WTC11 (cell line): Measurements from ENCODE around the gene SHQ1. TPM values are rescaled to one million over a fixed set of nuclear protein-coding genes. Genes with fewer than 3 reads are reported as not detected.

ENCODE experiments used
- ATAC-seq: fragments of 200-7000 bp; cut with Tn5 transposase; 2 replicates; pipeline ENCODE4 v1.10.0; 2021; ENCODE audit warnings: mild to moderate bottlenecking, moderate library complexity
- CTCF ChIA-PET: fragments of 300-600 bp; sonication (Branson Sonifier 250); formaldehyde crosslinking; loops from one replicate; lab custom pipeline; 2021; ENCODE audit warnings: antibody characterized with exemption; lab: Charles Lee
- POLR2A ChIA-PET: fragments of 350-600 bp; sonication (Branson Sonifier 250); formaldehyde crosslinking; loops from one replicate; lab custom pipeline; 2021; ENCODE audit warnings: antibody characterized with exemption; lab: Charles Lee
- DNase-seq: peaks from one replicate; pipeline ENCODE4 v3.0.0; 2021; ENCODE audit warnings: low spot score
- H3K27ac Mint-ChIP-seq: 2 replicates; pipeline ENCODE4 v1.8.0; 2021; ENCODE audit warnings: mixed read lengths
- H3K27me3 Mint-ChIP-seq: 2 replicates; pipeline ENCODE4 v1.8.0; 2021; ENCODE audit warnings: low read depth, mild to moderate bottlenecking, moderate library complexity, mixed read lengths
- H3K36me3 Mint-ChIP-seq: 2 replicates; pipeline ENCODE4 v1.8.0; 2021; ENCODE audit warnings: mixed read lengths
- H3K4me1 Mint-ChIP-seq: 2 replicates; pipeline ENCODE4 v1.8.0; 2022; ENCODE audit warnings: mixed read lengths
- H3K4me3 Mint-ChIP-seq: 2 replicates; pipeline ENCODE4 v1.8.0; 2021; ENCODE audit warnings: mild to moderate bottlenecking, moderate library complexity, mixed read lengths
- H3K9me3 Mint-ChIP-seq: 2 replicates; pipeline ENCODE4 v1.8.0; 2021; ENCODE audit warnings: mixed read lengths
- CREB1 ChIP-seq: sonication (generic); formaldehyde crosslinking; IDR thresholded peaks from 2 replicates; pipeline ENCODE4 v1.8.0; 2023; ENCODE audit warnings: mild to moderate bottlenecking, missing genetic modification reagents
- FOXK1 ChIP-seq: sonication (generic); formaldehyde crosslinking; IDR thresholded peaks from 2 replicates; pipeline ENCODE4 v1.8.0; 2022; ENCODE audit warnings: mild to moderate bottlenecking, moderate library complexity, missing genetic modification reagents
- GABPB1 ChIP-seq: sonication (generic); formaldehyde crosslinking; IDR thresholded peaks from 2 replicates; pipeline ENCODE4 v1.8.1; 2023; ENCODE audit warnings: mild to moderate bottlenecking, missing genetic modification reagents
- IRF2 ChIP-seq: sonication (generic); formaldehyde crosslinking; IDR thresholded peaks from 2 replicates; pipeline ENCODE4 v1.8.0; 2022; ENCODE audit warnings: low read depth, missing genetic modification reagents, borderline replicate concordance
- MXD4 ChIP-seq: fragments of 250-450 bp; sonication (Bioruptor Pico); IDR thresholded peaks from 2 replicates; pipeline ENCODE4 v1.8.0; 2021; ENCODE audit warnings: mild to moderate bottlenecking, moderate library complexity, borderline replicate concordance
- NR1H2 ChIP-seq: sonication (generic); formaldehyde crosslinking; IDR thresholded peaks from 2 replicates; pipeline ENCODE4 v1.9.0; 2021; ENCODE audit warnings: mild to moderate bottlenecking, moderate library complexity, missing genetic modification reagents
- NR2C2 ChIP-seq: sonication (generic); formaldehyde crosslinking; IDR thresholded peaks from 2 replicates; pipeline ENCODE4 v1.8.0; 2022; ENCODE audit warnings: mild to moderate bottlenecking, missing genetic modification reagents
- TEAD1 ChIP-seq: sonication (generic); formaldehyde crosslinking; IDR thresholded peaks from 2 replicates; pipeline ENCODE4 v1.8.0; 2022; ENCODE audit warnings: mild to moderate bottlenecking, missing genetic modification reagents
- ZNF317 ChIP-seq: sonication (generic); formaldehyde crosslinking; IDR thresholded peaks from 2 replicates; pipeline ENCODE4 v1.8.1; 2023; ENCODE audit warnings: low read depth, mild to moderate bottlenecking, moderate library complexity, missing genetic modification reagents, borderline replicate concordance
- ZNF396 ChIP-seq: fragments of 250-450 bp; sonication (Bioruptor Pico); IDR thresholded peaks from 2 replicates; pipeline ENCODE4 v1.8.0; 2021; ENCODE audit warnings: mild to moderate bottlenecking, moderate library complexity, borderline replicate concordance
- ZNF671 ChIP-seq: fragments of 250-450 bp; sonication (Bioruptor Pico); IDR thresholded peaks from 2 replicates; pipeline ENCODE4 v1.8.0; 2021; ENCODE audit warnings: mild to moderate bottlenecking
- total RNA-seq: library from RNA; stranded (reverse); gene quantifications from 3 replicates; pipeline ENCODE4 v1.2.3, GENCODE V29; 2021
- TF ChIP-seq, protein P1 (sequence below): sonication (generic); formaldehyde crosslinking; conservative IDR thresholded peaks from 2 replicates; pipeline ENCODE4 v1.8.1; 2023; ENCODE audit warnings: mild to moderate bottlenecking, low read depth, missing genetic modification reagents, moderate library complexity
- TF ChIP-seq, protein P2 (sequence below): sonication (generic); formaldehyde crosslinking; IDR thresholded peaks from 2 replicates; pipeline ENCODE4 v1.8.0; 2022; ENCODE audit warnings: mild to moderate bottlenecking, missing genetic modification reagents
- TF ChIP-seq, protein P3 (sequence below): sonication (generic); formaldehyde crosslinking; IDR thresholded peaks from 2 replicates; pipeline ENCODE4 v1.8.0; 2022; ENCODE audit warnings: mild to moderate bottlenecking, missing genetic modification reagents
- TF ChIP-seq, protein P4 (sequence below): fragments of 250-450 bp; sonication (Bioruptor Pico); IDR thresholded peaks from 2 replicates; pipeline ENCODE4 v1.9.0; 2021; ENCODE audit warnings: mild to moderate bottlenecking
- TF ChIP-seq, protein P5 (sequence below): fragments of 250-450 bp; sonication (Bioruptor Pico); IDR thresholded peaks from 2 replicates; pipeline ENCODE4 v1.8.0; 2021; ENCODE audit warnings: mild to moderate bottlenecking
- TF ChIP-seq, protein P6 (sequence below): fragments of 250-450 bp; sonication (Bioruptor Pico); IDR thresholded peaks from 2 replicates; pipeline ENCODE4 v1.9.0; 2021; ENCODE audit warnings: mild to moderate bottlenecking
- TF ChIP-seq, protein P7 (sequence below): sonication (generic); formaldehyde crosslinking; IDR thresholded peaks from 2 replicates; pipeline ENCODE4 v1.8.1; 2023; ENCODE audit warnings: mild to moderate bottlenecking, missing genetic modification reagents
- TF ChIP-seq, protein P8 (sequence below): fragments of 250-450 bp; sonication (Bioruptor Pico); conservative IDR thresholded peaks from 2 replicates; pipeline ENCODE4 v1.9.0; 2021; ENCODE audit warnings: mild to moderate bottlenecking

The SHQ1 gene
- total RNA-seq, 1 experiment from 2014 or later, result 29.1 TPM

DNA sequence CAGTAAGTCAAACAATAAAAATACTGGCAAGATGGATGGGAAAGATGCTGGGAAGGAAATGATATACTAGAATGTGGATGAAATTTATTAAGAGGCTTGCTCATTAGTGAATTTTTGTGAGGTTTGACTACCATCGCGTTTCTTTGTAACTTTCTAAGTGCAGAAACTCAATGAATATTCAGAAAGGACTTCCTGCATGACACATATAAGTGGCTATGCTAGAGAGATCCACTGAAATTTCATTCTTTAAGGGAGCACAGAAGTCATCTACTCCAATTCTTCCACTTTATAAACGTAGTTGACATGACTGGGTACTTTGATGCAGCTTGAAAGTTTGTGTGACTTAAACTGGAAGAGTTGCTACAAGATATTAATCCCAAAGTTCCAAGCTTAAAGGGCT is 88.0 kb downstream of the SHQ1 start:
- no peak overlapping the region for H3K4me3 Mint-ChIP-seq
- DNase-seq (no peak), ATAC-seq (no peak)
- H3K36me3 Mint-ChIP-seq, result no peaks in the 10 kb centered on the region
- no peaks in the 10 kb centered on the region for H3K27me3 Mint-ChIP-seq
- H3K9me3 Mint-ChIP-seq, result no peaks in the 10 kb centered on the region
- H3K4me1 Mint-ChIP-seq, result no peaks in the 10 kb centered on the region
- H3K27ac Mint-ChIP-seq, result no peak overlapping the region
- TF ChIP-seq CREB1 (CRISPR knock-in tag), result no peak
- TF ChIP-seq FOXK1, result no peak
- CTCF ChIA-PET, result interaction anchor here (1.4 kb wide), 1 partner anchor 21 kb away, joined by 3 read pairs; no protein-coding TSS in a partner anchor
- POLR2A ChIA-PET, result no interaction called here

DNA sequence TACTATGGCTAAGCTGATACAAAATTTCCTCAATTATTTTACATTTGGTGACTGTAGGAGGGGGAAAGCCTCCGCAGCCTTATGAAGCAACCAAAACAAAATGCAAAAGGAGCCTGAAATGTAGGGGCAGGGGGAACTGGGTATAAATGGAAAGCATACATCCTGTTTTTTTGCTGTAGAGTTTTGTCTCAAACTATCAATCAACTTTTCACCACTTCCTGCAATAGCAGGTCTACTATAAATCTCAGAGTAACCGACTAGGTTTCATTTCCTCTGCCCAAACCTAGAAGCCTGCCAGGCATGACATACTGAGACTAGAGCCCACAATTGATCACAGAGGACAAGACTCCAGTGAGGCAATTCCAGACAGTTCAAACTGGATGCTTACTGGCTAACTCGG is 91.3 kb downstream of the SHQ1 start:
- ChIA-PET POLR2A (no interaction called here), CTCF (no interaction called here)
- TF ChIP-seq, protein P1, sequence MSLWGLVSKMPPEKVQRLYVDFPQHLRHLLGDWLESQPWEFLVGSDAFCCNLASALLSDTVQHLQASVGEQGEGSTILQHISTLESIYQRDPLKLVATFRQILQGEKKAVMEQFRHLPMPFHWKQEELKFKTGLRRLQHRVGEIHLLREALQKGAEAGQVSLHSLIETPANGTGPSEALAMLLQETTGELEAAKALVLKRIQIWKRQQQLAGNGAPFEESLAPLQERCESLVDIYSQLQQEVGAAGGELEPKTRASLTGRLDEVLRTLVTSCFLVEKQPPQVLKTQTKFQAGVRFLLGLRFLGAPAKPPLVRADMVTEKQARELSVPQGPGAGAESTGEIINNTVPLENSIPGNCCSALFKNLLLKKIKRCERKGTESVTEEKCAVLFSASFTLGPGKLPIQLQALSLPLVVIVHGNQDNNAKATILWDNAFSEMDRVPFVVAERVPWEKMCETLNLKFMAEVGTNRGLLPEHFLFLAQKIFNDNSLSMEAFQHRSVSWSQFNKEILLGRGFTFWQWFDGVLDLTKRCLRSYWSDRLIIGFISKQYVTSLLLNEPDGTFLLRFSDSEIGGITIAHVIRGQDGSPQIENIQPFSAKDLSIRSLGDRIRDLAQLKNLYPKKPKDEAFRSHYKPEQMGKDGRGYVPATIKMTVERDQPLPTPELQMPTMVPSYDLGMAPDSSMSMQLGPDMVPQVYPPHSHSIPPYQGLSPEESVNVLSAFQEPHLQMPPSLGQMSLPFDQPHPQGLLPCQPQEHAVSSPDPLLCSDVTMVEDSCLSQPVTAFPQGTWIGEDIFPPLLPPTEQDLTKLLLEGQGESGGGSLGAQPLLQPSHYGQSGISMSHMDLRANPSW, result no peak
- TF ChIP-seq ZNF671, result no peak
- TF ChIP-seq, protein P2, sequence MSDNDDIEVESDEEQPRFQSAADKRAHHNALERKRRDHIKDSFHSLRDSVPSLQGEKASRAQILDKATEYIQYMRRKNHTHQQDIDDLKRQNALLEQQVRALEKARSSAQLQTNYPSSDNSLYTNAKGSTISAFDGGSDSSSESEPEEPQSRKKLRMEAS, result no peak
- TF ChIP-seq GABPB1 (CRISPR knock-in tag), result no peak
- no peak for TF ChIP-seq MXD4 (CRISPR knock-in tag)
- TF ChIP-seq NR2C2, result no peak
- TF ChIP-seq ZNF396 (CRISPR knock-in tag), result no peak
- H3K9me3 Mint-ChIP-seq, result no peaks in the 10 kb centered on the region
- H3K27me3 Mint-ChIP-seq, result no peaks in the 10 kb centered on the region
- no peak overlapping the region for H3K27ac Mint-ChIP-seq
- ATAC-seq, result no peak
- DNase-seq, result no peak
- 0 out of 2 replicates have a peak, but pooled peaks cover 2% of the 10 kb centered on the region for H3K36me3 Mint-ChIP-seq
- no peaks in the 10 kb centered on the region for H3K4me1 Mint-ChIP-seq
- no peak overlapping the region for H3K4me3 Mint-ChIP-seq

DNA sequence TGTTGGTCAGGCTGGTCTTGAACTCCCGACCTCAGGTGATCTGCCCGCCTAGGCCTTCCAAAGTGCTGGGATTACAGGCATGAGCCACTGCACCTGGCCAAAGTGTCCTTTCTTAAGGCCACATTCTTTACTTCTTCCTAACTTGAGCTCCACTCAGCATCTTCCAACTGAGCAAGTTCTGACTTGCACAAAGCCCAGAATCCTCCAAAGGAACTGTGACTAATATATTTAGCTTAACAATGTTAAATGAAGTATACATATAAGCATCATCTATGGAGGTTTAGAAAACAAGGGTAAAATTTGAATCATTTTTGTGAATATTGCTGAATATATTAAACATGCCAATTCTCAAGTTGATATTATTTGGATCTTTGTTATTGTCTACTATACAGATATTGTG is 93.7 kb downstream of the SHQ1 start:
- DNase-seq, result no peak
- H3K9me3 Mint-ChIP-seq, result no peaks in the 10 kb centered on the region
- no peak for ATAC-seq
- ChIA-PET CTCF (interaction anchor here (2.0 kb wide), 1 partner anchor 14 kb away, joined by 4 read pairs; no protein-coding TSS in a partner anchor), POLR2A (no interaction called here)
- H3K4me3 Mint-ChIP-seq, result no peak overlapping the region
- H3K27me3 Mint-ChIP-seq, result no peaks in the 10 kb centered on the region
- 0 out of 2 replicates have a peak, but pooled peaks cover 2% of the 10 kb centered on the region for H3K36me3 Mint-ChIP-seq
- H3K27ac Mint-ChIP-seq, result peak overlapping the region; percentile 36; the same call in 1 of the 2 replicates
- H3K4me1 Mint-ChIP-seq, result no peaks in the 10 kb centered on the region
- TF ChIP-seq, protein P3, sequence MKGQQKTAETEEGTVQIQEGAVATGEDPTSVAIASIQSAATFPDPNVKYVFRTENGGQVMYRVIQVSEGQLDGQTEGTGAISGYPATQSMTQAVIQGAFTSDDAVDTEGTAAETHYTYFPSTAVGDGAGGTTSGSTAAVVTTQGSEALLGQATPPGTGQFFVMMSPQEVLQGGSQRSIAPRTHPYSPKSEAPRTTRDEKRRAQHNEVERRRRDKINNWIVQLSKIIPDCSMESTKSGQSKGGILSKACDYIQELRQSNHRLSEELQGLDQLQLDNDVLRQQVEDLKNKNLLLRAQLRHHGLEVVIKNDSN, result no peak
- no peak for TF ChIP-seq TEAD1 (CRISPR knock-in tag)
- no peak for TF ChIP-seq ZNF317 (CRISPR knock-in tag)
- TF ChIP-seq, protein P4, sequence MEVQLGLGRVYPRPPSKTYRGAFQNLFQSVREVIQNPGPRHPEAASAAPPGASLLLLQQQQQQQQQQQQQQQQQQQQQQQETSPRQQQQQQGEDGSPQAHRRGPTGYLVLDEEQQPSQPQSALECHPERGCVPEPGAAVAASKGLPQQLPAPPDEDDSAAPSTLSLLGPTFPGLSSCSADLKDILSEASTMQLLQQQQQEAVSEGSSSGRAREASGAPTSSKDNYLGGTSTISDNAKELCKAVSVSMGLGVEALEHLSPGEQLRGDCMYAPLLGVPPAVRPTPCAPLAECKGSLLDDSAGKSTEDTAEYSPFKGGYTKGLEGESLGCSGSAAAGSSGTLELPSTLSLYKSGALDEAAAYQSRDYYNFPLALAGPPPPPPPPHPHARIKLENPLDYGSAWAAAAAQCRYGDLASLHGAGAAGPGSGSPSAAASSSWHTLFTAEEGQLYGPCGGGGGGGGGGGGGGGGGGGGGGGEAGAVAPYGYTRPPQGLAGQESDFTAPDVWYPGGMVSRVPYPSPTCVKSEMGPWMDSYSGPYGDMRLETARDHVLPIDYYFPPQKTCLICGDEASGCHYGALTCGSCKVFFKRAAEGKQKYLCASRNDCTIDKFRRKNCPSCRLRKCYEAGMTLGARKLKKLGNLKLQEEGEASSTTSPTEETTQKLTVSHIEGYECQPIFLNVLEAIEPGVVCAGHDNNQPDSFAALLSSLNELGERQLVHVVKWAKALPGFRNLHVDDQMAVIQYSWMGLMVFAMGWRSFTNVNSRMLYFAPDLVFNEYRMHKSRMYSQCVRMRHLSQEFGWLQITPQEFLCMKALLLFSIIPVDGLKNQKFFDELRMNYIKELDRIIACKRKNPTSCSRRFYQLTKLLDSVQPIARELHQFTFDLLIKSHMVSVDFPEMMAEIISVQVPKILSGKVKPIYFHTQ (CRISPR knock-in tag), result no peak
- TF ChIP-seq, protein P5, sequence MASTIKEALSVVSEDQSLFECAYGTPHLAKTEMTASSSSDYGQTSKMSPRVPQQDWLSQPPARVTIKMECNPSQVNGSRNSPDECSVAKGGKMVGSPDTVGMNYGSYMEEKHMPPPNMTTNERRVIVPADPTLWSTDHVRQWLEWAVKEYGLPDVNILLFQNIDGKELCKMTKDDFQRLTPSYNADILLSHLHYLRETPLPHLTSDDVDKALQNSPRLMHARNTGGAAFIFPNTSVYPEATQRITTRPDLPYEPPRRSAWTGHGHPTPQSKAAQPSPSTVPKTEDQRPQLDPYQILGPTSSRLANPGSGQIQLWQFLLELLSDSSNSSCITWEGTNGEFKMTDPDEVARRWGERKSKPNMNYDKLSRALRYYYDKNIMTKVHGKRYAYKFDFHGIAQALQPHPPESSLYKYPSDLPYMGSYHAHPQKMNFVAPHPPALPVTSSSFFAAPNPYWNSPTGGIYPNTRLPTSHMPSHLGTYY (CRISPR knock-in tag), result no peak
- TF ChIP-seq, protein P6, sequence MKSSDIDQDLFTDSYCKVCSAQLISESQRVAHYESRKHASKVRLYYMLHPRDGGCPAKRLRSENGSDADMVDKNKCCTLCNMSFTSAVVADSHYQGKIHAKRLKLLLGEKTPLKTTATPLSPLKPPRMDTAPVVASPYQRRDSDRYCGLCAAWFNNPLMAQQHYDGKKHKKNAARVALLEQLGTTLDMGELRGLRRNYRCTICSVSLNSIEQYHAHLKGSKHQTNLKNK, result no peak
- TF ChIP-seq NR1H2 (CRISPR knock-in tag), result no peak
- TF ChIP-seq IRF2, result no peak
- TF ChIP-seq, protein P7, sequence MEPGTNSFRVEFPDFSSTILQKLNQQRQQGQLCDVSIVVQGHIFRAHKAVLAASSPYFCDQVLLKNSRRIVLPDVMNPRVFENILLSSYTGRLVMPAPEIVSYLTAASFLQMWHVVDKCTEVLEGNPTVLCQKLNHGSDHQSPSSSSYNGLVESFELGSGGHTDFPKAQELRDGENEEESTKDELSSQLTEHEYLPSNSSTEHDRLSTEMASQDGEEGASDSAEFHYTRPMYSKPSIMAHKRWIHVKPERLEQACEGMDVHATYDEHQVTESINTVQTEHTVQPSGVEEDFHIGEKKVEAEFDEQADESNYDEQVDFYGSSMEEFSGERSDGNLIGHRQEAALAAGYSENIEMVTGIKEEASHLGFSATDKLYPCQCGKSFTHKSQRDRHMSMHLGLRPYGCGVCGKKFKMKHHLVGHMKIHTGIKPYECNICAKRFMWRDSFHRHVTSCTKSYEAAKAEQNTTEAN (CRISPR knock-in tag), result no peak
- TF ChIP-seq, protein P8, sequence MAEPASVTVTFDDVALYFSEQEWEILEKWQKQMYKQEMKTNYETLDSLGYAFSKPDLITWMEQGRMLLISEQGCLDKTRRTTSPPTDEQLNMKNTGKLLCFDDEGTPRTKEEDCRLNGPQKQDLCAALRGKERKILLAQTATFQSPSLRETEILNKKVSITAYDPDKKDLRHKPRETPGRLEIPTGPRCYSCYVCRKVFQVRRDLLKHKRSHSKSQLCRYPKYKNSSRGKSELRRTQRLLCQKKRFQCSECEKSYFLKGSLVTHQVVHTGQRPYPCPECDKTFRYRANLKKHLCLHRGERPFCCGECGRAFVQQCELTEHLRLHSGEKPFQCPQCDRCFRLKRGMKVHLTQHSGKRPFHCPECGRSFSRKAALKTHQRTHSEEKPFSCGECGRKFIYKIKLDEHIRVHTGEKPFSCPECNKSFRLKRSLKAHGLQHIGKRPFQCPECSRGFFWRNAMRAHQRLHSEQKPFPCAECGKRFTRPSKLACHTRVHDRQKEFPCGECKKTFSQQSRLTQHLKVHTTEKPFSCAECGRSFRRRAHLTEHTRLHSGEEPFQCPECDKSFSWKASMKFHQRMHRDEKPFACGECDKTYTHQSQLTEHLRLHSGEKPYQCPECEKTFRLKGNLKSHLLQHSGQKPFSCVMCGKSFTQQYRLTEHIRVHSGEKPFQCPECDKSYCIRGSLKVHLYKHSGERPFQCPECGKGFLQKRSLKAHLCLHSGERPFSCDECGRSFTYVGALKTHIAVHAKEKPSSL (CRISPR knock-in tag), result no peak
- no peak for TF ChIP-seq FOXK1
